HUES6 (cell line): ENCODE data around the gene ASIC3.

ENCODE experiments used
- H3K27ac ChIP-seq: 2 replicates; pipeline ENCODE4 v1.7.0; 2013; ENCODE audit warnings: low read depth, mild to moderate bottlenecking, low read length, inconsistent platforms
- H3K27me3 ChIP-seq: 2 replicates; pipeline ENCODE4 v1.6.1; 2013; ENCODE audit warnings: low read length; ENCODE audit not compliant: control insufficient read depth, insufficient read depth
- H3K36me3 ChIP-seq: 2 replicates; pipeline ENCODE4 v1.6.1; 2013; ENCODE audit warnings: low read length; ENCODE audit not compliant: control insufficient read depth, insufficient read depth
- H3K4me1 ChIP-seq: 2 replicates; pipeline ENCODE4 v1.6.1; 2013; ENCODE audit warnings: low read length; ENCODE audit not compliant: control insufficient read depth, insufficient read depth
- H3K4me3 ChIP-seq: 2 replicates; pipeline ENCODE4 v1.5.1; 2013; ENCODE audit warnings: low read depth, low read length
- H3K9ac ChIP-seq: one replicate; pipeline ENCODE4 v1.6.1; 2013; ENCODE audit warnings: mild to moderate bottlenecking, low read length
- H3K9me3 ChIP-seq: 2 replicates; pipeline ENCODE4 v1.6.1; 2013; ENCODE audit warnings: low read depth, low read length; ENCODE audit not compliant: control insufficient read depth, insufficient read depth

The ASIC3 gene

DNA sequence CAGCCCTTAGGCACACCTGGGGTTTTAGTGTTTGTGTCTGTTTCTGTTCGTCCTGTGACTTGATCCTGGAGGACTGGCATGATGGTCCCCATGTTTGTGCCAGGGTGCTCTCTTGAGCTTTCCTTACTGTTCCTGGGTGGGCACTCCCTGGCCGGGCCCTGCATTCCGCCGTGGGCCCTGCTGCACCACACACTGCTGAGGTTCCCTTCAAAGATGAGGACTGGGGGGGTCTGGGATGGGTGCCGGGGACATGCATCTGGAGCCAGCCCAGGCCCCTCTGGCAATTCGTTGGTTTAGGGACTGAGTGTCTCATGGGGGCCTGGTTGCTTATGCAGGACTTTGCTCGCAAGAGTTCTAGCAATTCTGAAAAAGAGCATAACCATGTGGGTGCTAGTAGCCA, 42.7 kb downstream of the ASIC3 start:
- Histone ChIP-seq H3K27ac (no peak overlapping the region), H3K9ac (no peak overlapping the region), H3K4me3 (no peak overlapping the region), H3K27me3 (peaks cover 24% of the 10 kb centered on the region), H3K36me3 (no peaks in the 10 kb centered on the region), H3K4me1 (peaks cover 24% of the 10 kb centered on the region), H3K9me3 (no peaks in the 10 kb centered on the region)

DNA sequence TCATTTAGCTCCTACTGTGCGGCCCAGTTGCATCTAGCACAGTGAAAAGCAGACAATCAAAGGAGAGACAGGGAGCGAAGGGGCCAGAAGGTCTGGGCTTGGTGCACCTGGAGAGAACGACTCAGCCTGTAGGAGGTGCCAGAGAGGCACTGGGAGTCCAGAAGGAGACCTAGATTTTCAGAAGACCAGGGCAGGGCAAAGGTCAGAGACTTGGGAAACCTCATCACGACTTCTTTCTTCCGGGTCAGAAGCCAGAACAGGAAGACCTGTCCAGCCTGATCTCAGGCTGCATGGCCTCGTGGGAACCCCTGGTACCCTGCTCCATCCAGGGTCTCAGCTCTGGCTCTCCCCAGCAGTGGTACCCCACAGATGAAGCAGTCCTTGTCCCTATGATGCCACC, 43.1 kb downstream of the ASIC3 start:
- no peak overlapping the region for H3K27ac ChIP-seq
- peaks cover 24% of the 10 kb centered on the region for H3K27me3 ChIP-seq
- H3K9ac ChIP-seq = no peak overlapping the region
- peaks cover 24% of the 10 kb centered on the region for H3K4me1 ChIP-seq
- H3K9me3 ChIP-seq = no peaks in the 10 kb centered on the region
- no peak overlapping the region for H3K4me3 ChIP-seq
- no peaks in the 10 kb centered on the region for H3K36me3 ChIP-seq

DNA sequence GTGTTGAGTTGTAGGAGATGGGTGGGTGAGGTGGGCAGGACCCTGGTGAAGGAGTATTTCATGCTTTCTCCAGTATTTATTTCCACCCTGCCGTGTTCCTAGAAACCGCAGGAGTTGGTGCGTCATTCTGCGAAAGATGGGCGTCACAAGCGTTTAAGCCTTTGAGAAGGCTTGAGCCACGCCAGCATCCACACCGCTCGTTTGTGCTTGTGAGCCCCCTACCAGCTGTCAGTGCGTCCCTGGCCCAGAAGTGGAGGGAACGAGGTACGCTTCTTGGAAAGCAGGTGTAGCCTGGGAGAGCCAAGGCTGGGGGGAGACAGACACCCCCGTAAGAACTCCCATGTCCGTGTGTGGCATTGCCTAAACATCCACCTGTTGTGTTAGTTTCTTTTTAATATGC, 43.7 kb downstream of the ASIC3 start:
- no peak overlapping the region for H3K27ac ChIP-seq
- no peaks in the 10 kb centered on the region for H3K9me3 ChIP-seq
- H3K4me1 ChIP-seq = peaks cover 24% of the 10 kb centered on the region
- no peak overlapping the region for H3K9ac ChIP-seq
- no peak overlapping the region for H3K4me3 ChIP-seq
- H3K36me3 ChIP-seq = no peaks in the 10 kb centered on the region
- H3K27me3 ChIP-seq = peaks cover 24% of the 10 kb centered on the region

DNA sequence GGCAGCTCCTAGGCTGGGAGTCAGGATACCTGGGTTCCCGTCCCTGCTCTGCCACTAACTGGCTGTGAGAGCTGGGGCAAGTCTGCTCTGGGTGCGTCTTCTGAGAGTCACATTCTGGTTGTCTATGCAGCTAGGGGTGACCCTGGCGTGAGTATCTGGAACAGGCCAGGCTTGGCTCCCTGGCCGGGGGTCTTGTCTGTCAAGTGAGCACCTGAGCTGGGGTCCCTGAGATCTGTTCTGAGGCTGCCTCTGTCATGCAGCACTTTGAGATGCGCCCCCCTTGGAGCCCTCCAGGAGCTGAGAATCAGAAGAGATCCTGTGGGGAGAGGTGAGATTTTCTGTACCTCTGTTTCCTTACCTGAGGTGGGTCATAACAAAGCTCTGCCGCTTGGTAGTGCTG, 45.4 kb downstream of the ASIC3 start:
- H3K4me3 ChIP-seq = no peak overlapping the region
- no peaks in the 10 kb centered on the region for H3K9me3 ChIP-seq
- H3K36me3 ChIP-seq = no peaks in the 10 kb centered on the region
- peaks cover 9% of the 10 kb centered on the region for H3K27me3 ChIP-seq
- no peak overlapping the region for H3K9ac ChIP-seq
- H3K27ac ChIP-seq = no peak overlapping the region
- H3K4me1 ChIP-seq = peaks cover 12% of the 10 kb centered on the region

DNA sequence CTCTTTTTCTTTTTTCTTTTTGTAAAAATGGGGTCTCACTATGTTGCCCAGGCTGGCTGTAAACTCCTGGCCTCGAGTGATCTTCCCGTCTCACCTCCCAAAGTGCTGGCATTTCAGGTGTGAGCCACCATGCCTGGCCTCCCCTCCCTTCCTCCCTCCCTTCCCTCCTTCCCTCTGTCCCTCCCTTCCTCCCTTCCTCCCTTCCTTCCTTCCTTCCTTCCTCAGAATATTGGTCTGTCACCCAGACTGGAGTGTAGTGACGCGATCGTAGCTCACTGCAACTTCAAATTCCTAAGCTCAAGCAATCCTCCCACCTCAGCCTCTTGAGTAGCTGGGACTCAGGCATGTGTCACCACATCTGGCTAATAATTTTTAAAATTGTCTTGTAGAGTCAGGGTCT, 46.3 kb downstream of the ASIC3 start:
- Histone ChIP-seq H3K27me3 (peaks cover 2% of the 10 kb centered on the region; the same call in 1 of the 2 replicates), H3K9ac (no peak overlapping the region), H3K27ac (no peak overlapping the region), H3K36me3 (no peaks in the 10 kb centered on the region), H3K9me3 (no peaks in the 10 kb centered on the region), H3K4me3 (no peak overlapping the region), H3K4me1 (peaks cover 2% of the 10 kb centered on the region)

DNA sequence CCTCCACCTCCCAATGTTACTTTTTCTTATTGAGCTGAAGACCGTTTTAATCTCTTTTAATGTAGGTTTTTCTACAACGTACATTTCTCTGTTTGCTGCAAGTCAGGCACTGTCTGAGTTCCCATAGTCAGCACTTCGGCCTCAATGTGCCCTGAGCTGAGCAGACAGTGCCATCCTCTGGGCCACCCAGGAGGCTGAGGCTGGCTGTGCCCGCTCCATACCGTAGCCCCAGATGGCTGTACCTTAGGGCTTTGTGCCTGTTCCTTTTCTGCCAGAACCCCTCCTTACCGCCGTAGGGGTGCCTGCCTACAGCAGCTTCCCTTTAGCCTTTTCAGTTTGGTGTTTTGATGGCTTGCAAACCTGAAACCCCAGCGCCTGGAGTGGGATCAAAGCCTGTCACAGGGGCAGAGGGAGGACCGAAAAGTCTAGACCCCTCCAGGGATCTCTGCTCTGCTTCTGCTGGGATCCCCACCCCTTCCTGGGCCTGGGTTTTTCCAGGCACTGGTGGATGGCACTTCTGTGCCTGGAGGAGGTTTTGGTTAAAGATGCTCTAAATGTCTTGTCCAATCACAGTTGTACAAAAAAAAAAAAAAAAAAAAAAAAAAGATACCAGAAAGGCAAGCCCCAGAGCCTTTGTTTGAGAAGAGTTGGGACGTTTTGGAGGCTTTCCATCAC, 46.9 kb downstream of the ASIC3 start:
- Histone ChIP-seq H3K36me3 (no peaks in the 10 kb centered on the region), H3K27ac (no peak overlapping the region), H3K4me3 (no peak overlapping the region), H3K9me3 (no peaks in the 10 kb centered on the region), H3K4me1 (peaks cover 4% of the 10 kb centered on the region; the same call in 1 of the 2 replicates), H3K27me3 (no peaks in the 10 kb centered on the region), H3K9ac (no peak overlapping the region)

DNA sequence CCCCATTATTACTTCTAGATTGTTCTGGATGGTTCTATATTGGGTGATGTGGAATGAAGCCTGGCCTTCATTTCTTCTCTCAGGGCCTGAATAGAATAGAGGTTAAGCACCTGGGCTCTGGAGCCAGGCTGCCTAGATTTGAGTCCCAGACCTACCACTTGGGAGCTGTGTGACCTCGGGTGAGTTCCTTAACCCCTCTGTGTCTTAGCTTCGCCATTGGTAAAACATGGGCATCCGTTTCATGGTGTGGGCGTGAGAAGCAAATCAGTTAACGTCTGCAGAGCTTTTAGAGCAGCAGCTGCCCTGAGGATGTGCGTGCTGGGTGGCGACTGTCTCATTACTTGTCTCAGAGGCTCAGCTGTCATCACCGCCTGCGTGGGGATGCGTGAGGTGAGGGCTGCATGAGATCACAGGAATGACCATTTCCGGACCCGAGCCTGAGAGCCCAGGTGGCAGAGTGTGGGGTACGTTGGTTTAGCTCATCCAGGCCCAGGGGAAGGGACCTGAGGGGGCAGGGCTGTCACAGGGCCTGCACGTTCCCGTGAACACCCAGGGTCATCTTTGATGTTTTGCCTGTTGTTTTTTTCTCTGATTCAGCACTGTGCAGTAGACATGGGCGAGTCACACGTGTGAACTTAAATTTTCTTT, 47.6 kb downstream of the ASIC3 start:
- Histone ChIP-seq H3K27me3 (no peaks in the 10 kb centered on the region), H3K4me3 (no peak overlapping the region), H3K9me3 (no peaks in the 10 kb centered on the region), H3K36me3 (no peaks in the 10 kb centered on the region), H3K9ac (no peak overlapping the region), H3K27ac (no peak overlapping the region), H3K4me1 (peaks cover 6% of the 10 kb centered on the region; the same call in 1 of the 2 replicates)

DNA sequence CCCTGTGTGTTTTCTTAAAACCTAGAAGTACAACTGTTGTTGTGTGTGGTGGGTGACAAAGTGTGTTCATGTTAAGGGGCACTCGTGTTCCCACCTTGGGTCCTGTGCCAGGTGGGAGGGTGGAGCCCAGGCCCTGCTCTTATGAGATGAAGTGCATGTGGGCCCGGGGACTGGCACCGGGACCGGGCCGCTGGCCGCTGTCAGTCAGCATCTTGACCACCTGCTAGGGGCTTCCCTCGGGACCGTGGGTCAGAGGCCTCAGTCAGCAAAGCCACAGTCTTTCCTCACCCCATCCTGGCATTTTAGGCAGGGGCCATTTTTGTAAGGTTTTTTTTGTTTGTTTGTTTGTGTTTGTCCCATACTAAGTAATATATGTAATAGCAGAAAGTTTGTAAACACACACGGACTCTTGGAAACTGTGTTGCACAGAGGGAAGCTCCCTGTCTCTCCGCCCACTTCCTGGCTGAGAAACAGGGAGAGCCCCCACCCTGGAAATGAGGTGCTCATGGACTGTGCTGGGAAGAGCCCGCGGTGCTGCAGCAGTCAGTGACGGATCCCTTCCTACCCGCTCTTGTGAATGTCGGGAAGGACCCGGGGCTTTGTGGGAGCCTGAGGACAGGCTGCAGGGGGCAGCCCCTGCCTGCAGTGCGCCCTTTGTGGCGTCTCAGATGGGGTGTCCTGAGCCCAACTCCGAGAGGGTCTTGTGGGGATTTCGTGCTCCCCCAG, 51.3 kb downstream of the ASIC3 start:
- Histone ChIP-seq H3K9me3 (no peaks in the 10 kb centered on the region), H3K36me3 (no peaks in the 10 kb centered on the region), H3K9ac (no peak overlapping the region), H3K4me3 (no peak overlapping the region), H3K27me3 (no peaks in the 10 kb centered on the region), H3K4me1 (peaks cover 30% of the 10 kb centered on the region), H3K27ac (no peak overlapping the region)

DNA sequence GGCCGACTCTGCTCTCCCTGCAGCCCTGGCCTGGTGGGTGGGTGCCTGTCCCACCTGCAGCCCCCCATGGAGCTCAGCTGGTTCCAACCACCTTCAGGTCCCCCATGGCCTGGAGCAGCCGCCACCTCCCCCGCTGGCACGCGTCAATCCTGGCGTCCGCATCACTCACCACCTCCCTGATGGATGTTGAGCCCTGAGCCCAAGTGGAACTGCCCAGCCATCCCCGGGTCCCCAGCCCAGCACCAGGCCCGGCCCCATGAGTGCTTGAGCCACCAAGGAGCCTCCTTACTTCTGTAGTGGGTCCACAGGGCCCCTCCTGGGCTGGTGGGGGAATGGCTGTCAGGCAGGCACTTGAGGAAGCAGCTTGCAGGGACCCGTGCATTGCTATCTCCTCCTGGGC, 52.6 kb downstream of the ASIC3 start:
- Histone ChIP-seq H3K9me3 (no peaks in the 10 kb centered on the region), H3K36me3 (no peaks in the 10 kb centered on the region), H3K9ac (no peak overlapping the region), H3K27ac (no peak overlapping the region), H3K4me1 (peaks cover 35% of the 10 kb centered on the region), H3K27me3 (no peaks in the 10 kb centered on the region), H3K4me3 (no peak overlapping the region)

DNA sequence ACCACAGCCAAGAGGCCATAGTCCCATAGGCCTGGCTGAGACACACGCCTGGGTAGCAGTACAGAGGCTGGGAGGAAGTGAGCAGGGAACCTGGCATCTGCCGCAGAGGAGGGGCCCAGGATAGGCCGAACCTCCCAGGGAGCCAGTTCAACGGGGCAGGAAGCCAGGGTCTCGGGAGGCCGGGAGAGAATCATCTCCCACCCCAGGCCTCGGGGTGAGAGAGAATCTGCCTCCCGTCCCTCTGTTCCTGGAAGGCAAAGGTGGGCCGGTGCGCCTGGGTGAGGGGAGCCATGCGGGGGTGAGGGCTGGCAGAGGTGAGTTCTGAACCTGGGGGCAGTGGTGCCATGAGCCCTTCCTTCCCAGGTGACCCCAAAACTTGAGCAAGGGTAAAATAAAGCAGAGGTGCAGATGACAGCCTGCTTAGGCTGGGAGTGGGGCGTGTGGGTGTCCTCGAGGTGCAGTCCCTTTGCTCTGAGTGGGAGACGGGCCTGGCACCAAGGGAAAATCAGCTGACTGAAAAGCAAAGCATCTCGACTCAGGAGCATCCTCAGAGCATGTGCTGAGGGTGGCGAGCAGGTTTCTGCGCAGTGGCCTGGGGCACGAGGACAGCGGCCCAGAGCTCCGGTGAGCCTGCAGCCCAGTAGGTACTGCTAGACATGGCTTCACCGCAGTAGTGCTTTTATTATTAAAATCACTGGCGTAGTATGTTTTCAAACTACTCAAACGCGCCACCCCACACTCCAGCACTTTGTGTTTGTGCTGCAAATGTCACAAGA, 53.5 kb downstream of the ASIC3 start:
- Histone ChIP-seq H3K9ac (no peak overlapping the region), H3K27me3 (no peaks in the 10 kb centered on the region), H3K9me3 (no peaks in the 10 kb centered on the region), H3K36me3 (no peaks in the 10 kb centered on the region), H3K4me1 (peaks cover 35% of the 10 kb centered on the region), H3K4me3 (no peak overlapping the region), H3K27ac (no peak overlapping the region)
